ENCODE results near the gene RBM20. TPM values are rescaled to one million over a fixed set of nuclear protein-coding genes. Genes with fewer than 3 reads are reported as not detected.

Gene RBM20
- total and polyA plus RNA-seq, 2 of the 13 experiments (the other 11 are each of a cell fraction or from before 2014, with no cell fraction given), result 0.02 to 0.22 TPM

DNA sequence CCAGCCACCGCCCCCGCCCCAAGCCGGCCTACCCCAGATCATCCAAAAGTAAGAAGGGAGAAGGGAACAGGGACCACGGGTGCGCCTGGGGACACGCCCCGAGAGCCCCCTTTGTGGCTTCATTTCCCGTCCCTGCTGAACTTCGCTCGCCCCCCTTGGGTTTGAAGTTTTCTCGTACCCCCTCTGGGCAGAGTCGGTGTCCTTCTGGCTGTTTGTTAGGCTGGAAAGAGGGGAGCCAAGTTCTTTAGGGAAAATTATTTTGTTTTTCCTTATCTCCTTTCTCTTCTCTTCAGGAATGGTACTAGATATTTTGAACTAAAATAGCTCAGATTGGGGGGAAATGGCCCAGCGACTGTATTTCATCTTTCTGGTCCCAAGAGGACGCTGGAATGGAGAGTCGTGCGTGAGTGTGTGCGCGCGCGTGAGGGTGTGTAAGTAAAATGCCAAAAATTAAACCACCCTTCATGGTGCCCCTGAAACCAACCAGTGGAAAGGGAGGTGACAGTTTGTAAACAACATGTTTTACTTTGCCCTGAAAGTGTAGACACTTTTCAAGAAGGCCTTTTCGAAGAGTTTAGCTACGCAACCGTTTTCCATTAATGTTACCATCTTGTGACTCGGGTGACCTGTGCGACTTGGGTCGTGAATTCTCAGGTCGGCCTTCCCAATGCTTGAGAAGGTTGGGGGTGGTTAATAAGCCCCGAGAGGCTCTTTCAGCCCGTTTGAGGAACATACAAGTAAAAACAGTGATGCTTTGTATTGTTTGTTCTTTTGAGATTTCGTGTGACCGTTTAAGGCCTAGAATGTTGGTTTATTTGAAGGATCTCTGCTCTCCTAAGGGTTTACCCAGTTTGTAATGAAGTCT, 694 bp downstream of the RBM20 start (continued):
- no peak for TF ChIP-seq CEBPG (CRISPR knock-in tag; IDR thresholded peaks at IDR 0.05)
- TF ChIP-seq ZZZ3 (CRISPR knock-in tag; IDR thresholded peaks at IDR 0.05; ENCODE audit: borderline replicate concordance), result no peak
- TF ChIP-seq MIER3 (CRISPR knock-in tag; IDR thresholded peaks at IDR 0.05; ENCODE audit: borderline replicate concordance), result no peak
- TF ChIP-seq SRSF1 (optimal IDR thresholded peaks at IDR 0.05; ENCODE audit: low read depth, low read length), result no peak
- no peak for TF ChIP-seq NFE2 (CRISPR knock-in tag; IDR thresholded peaks at IDR 0.05)
- TF ChIP-seq PAWR (CRISPR knock-in tag; IDR thresholded peaks at IDR 0.05; ENCODE audit: borderline replicate concordance), result no peak
- no peak for TF ChIP-seq ZNF350 (CRISPR knock-in tag; IDR thresholded peaks at IDR 0.05; ENCODE audit: borderline replicate concordance, low read depth)
- TF ChIP-seq AGO2 (optimal IDR thresholded peaks at IDR 0.05; ENCODE audit: low read depth, low read length), result no peak
- no peak for TF ChIP-seq DR1 (CRISPR knock-in tag; IDR thresholded peaks at IDR 0.05)
- no peak for TF ChIP-seq SRF (IDR thresholded peaks at IDR 0.05; ENCODE audit: low read depth, low read length)

DNA sequence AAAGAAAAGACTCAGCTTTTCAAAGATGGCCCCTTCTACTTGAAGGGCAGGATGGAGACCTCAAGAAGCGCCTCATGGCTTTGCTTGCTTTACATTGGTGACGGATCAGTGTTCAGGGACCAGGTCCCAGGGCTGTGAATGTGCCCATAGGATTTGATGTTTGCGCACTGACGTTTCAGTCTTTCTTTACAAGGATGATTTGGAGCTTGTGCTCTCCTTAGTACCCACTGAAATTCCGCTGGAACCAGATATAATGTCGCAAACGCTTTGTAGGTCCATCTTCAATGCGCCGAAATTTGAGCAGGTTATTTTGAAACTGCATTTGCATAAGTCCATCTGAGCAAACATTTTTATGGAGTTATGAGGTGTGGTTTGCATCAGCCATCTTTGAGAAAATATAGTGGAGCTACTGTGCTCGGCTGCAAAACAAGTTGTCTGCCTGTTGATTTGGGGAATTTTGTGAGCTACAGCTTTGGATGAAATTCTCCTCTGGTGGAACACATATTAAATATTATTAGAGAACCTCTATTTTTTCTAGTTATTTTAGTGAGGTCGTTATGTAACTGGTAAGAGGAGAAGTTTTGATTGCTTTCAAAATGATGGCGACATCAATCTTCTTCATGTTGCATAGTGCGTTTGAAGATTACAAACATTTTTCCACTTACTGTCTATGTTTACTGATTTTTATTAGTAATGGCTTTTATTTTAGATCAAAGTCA, 2.4 kb downstream of the RBM20 start:
- H3K9me3 ChIP-seq (ENCODE audit: low read length), result no peaks in the 10 kb centered on the region
- no peaks in the 10 kb centered on the region for H3K36me3 ChIP-seq (replicated peaks in 1 of 2; ENCODE audit: control insufficient read depth in 1 of 2, insufficient read depth in 2 of 2, low read length in 2 of 2)
- no TSS peak for BruUV-seq (replicated peaks)
- H2AFZ ChIP-seq (ENCODE audit: low read length), result no peak overlapping the region
- no peaks in the 10 kb centered on the region for H3K79me2 ChIP-seq (ENCODE audit: insufficient read depth, low read length)
- no peak for DNase-seq (ENCODE audit: low spot score)
- H3K4me2 ChIP-seq (ENCODE audit: low read depth, low read length), result no peak overlapping the region
- H3K9ac ChIP-seq (ENCODE audit: insufficient read depth, low read depth, low read length), result no peak overlapping the region
- intact Hi-C loops (cut with micrococcal nuclease; ENCODE audit: unreplicated experiment), result no loop called here
- ChIA-PET CTCF (ENCODE audit: low intra/inter-chr PET ratio, low total read pairs) (no interaction called here), POLR2A (no interaction called here)
- FAIRE-seq, result no peak
- no peak overlapping the region for H3K4me3 ChIP-seq (replicated peaks in 1 of 3; ENCODE audit: insufficient read depth in 1 of 3, low read depth in 2 of 3, low read length in 3 of 3)
- peaks cover 3 to 41% of the 10 kb centered on the region in 2 experiments for H3K27me3 ChIP-seq (ENCODE audit: control insufficient read depth in 1 of 2, insufficient read depth in 2 of 2, low read length in 2 of 2)
- H3K27ac ChIP-seq (ENCODE audit: extremely low read length, insufficient read depth, low read length), result no peak overlapping the region
- peaks cover 10% of the 10 kb centered on the region for H3K4me1 ChIP-seq (ENCODE audit: insufficient read depth, low read length)
- no peak for ATAC-seq
- in situ Hi-C loops (cut with HindIII; ENCODE audit: extremely low pct_ligation_motif_present, low pct_unique_long_range_greater_than_20kb), result no loop called here
- 51% methylated on average over 13 of the region's 13 CpGs for WGBS (ENCODE audit: low lambda C conversion rate)
- no peaks in the 10 kb centered on the region for H4K20me1 ChIP-seq (ENCODE audit: insufficient read depth, low read length)
- TF ChIP-seq GATA4 (IDR thresholded peaks at IDR 0.05; ENCODE audit: borderline replicate concordance, low read depth), result no peak
- TF ChIP-seq ZMYM3 (CRISPR knock-in tag; IDR thresholded peaks at IDR 0.05), result no peak
- TF ChIP-seq, protein P1, sequence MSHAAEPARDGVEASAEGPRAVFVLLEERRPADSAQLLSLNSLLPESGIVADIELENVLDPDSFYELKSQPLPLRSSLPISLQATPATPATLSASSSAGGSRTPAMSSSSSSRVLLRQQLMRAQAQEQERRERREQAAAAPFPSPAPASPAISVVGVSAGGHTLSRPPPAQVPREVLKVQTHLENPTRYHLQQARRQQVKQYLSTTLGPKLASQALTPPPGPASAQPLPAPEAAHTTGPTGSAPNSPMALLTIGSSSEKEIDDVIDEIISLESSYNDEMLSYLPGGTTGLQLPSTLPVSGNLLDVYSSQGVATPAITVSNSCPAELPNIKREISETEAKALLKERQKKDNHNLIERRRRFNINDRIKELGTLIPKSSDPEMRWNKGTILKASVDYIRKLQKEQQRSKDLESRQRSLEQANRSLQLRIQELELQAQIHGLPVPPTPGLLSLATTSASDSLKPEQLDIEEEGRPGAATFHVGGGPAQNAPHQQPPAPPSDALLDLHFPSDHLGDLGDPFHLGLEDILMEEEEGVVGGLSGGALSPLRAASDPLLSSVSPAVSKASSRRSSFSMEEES (CRISPR knock-in tag; IDR thresholded peaks at IDR 0.05), result no peak
- TF ChIP-seq JUND (CRISPR knock-in tag; IDR thresholded peaks at IDR 0.05), result no peak
- TF ChIP-seq AGO1 (IDR thresholded peaks at IDR 0.05; ENCODE audit: low read depth, low read length, poor library complexity, severe bottlenecking), result no peak
- no peak for TF ChIP-seq ZNF263 (CRISPR knock-in tag; IDR thresholded peaks at IDR 0.05)
- no peak for TF ChIP-seq PHF21A (CRISPR knock-in tag; IDR thresholded peaks at IDR 0.05)
- no peak for TF ChIP-seq IRF1 (CRISPR knock-in tag; IDR thresholded peaks at IDR 0.05; ENCODE audit: low read depth)
- TF ChIP-seq ZSCAN29 (CRISPR knock-in tag; conservative IDR thresholded peaks at IDR 0.05), result no peak
- no peak for TF ChIP-seq E2F1 (CRISPR knock-in tag; IDR thresholded peaks at IDR 0.05)
